Panc1 (cell line): ENCODE results near the gene RAB3IL1. TPM values are rescaled to one million over a fixed set of nuclear protein-coding genes. Genes with fewer than 3 reads are reported as not detected.

Experiments
- ATAC-seq: fragments of 200-7000 bp; cut with Tn5 transposase; 2 replicates; pipeline ENCODE4 v1.9.1; 2020; ENCODE audit warnings: mild to moderate bottlenecking, moderate library complexity
- BruUV-seq: library from RNA; stranded (reverse); fragments of 400-500 nt; replicated peaks from 2 replicates; lab custom pipeline; 2021; lab: Mats Ljungman, UMichigan
- CTCF ChIA-PET: fragments of 300-600 bp; sonication (Branson Sonifier 250); formaldehyde crosslinking; loops from one replicate; lab custom pipeline; 2022; ENCODE audit warnings: antibody characterized with exemption; lab: Charles Lee
- POLR2A ChIA-PET: fragments of 300-600 bp; sonication (Branson Sonifier 250); formaldehyde crosslinking; loops from one replicate; lab custom pipeline; 2022; ENCODE audit warnings: antibody characterized with exemption; lab: Charles Lee
- DNase-seq: peaks from one replicate; pipeline ENCODE4 v3.0.0-alpha.2; 2010; ENCODE audit warnings: low read depth, low spot score
- H3K27ac ChIP-seq: 2 replicates; pipeline ENCODE4 v1.5.1; 2011; ENCODE audit warnings: mild to moderate bottlenecking, low read length, inconsistent platforms
- H3K27me3 ChIP-seq: fragments of 200-500 bp; sonication (Bioruptor generic); 2 replicates; pipeline ENCODE4 v1.6.0; 2014; ENCODE audit warnings: low read length, inconsistent platforms; ENCODE audit not compliant: control insufficient read depth, insufficient read depth
- H3K36me3 ChIP-seq: fragments of 200-500 bp; sonication (Bioruptor generic); 2 replicates; pipeline ENCODE4 v1.5.1; 2014; ENCODE audit warnings: inconsistent platforms, mild to moderate bottlenecking, low read length, moderate library complexity; ENCODE audit not compliant: control insufficient read depth, insufficient read depth
- H3K4me1 ChIP-seq: 2 replicates; pipeline ENCODE4 v1.5.1; 2011; ENCODE audit warnings: inconsistent platforms, mild to moderate bottlenecking, low read length, moderate library complexity; ENCODE audit not compliant: control insufficient read depth, insufficient read depth
- H3K4me3 ChIP-seq, 2 experiments: 2 replicates each; pipeline ENCODE4 v1.5.1; 2011 to 2012; ENCODE audit warnings: low read depth in 2 of 2, low read length in 2 of 2, mild to moderate bottlenecking in 2 of 2, inconsistent platforms in 1 of 2, moderate library complexity in 1 of 2
- H3K9me3 ChIP-seq: fragments of 200-500 bp; sonication (Bioruptor generic); 2 replicates; pipeline ENCODE4 v1.5.1; 2014; ENCODE audit warnings: low read depth, mild to moderate bottlenecking, inconsistent platforms, low read length, moderate library complexity; ENCODE audit not compliant: control insufficient read depth, insufficient read depth
- CTCF ChIP-seq: fragments of 450-650 bp; IDR thresholded peaks from 2 replicates; pipeline ENCODE4 v1.5.1; 2017; ENCODE audit warnings: mild to moderate bottlenecking
- POLR2AphosphoS5 ChIP-seq: IDR thresholded peaks from 2 replicates; pipeline ENCODE4 v1.6.1; 2012; ENCODE audit warnings: mild to moderate bottlenecking, low read depth, low read length, moderate library complexity
- SIN3A ChIP-seq: IDR thresholded peaks from 2 replicates; pipeline ENCODE4 v1.6.1; 2012; ENCODE audit warnings: low read depth, mild to moderate bottlenecking, low read length, moderate library complexity, borderline replicate concordance; ENCODE audit not compliant: insufficient read depth
- TCF7L2 ChIP-seq: IDR thresholded peaks from 2 replicates; pipeline ENCODE4 v1.6.1; 2011; ENCODE audit warnings: mild to moderate bottlenecking, low read depth, low read length, inconsistent platforms
- in situ Hi-C: cut with HindIII; loops from 2 replicates; pipeline ENCODE4 v1.10.0; 2016; ENCODE audit warnings: low sequenced_read_pairs, low pct_unique_long_range_greater_than_20kb
- intact Hi-C: fragments of 100-400 bp; cut with micrococcal nuclease; formaldehyde crosslinking; loops from one replicate; pipeline ENCODE4 v1.10.0; 2022; ENCODE audit not compliant: unreplicated experiment
- total RNA-seq: library from RNA; stranded (reverse); gene quantifications from one replicate; pipeline ENCODE4 v1.2.1, GENCODE V29; 2021; ENCODE audit not compliant: unreplicated experiment
- TF ChIP-seq, protein P1 (sequence below), 2 experiments: IDR thresholded peaks; 2 replicates each; pipeline ENCODE4 v1.6.1; 2011 to 2012; ENCODE audit warnings: low read depth in 2 of 2, control low read depth in 1 of 2, low read length in 1 of 2, mild to moderate bottlenecking in 1 of 2, moderate library complexity in 1 of 2; ENCODE audit not compliant: insufficient read depth in 1 of 2

RAB3IL1 gene
- total RNA-seq, 1 experiment from 2014 or later, result 8.9 TPM

DNA sequence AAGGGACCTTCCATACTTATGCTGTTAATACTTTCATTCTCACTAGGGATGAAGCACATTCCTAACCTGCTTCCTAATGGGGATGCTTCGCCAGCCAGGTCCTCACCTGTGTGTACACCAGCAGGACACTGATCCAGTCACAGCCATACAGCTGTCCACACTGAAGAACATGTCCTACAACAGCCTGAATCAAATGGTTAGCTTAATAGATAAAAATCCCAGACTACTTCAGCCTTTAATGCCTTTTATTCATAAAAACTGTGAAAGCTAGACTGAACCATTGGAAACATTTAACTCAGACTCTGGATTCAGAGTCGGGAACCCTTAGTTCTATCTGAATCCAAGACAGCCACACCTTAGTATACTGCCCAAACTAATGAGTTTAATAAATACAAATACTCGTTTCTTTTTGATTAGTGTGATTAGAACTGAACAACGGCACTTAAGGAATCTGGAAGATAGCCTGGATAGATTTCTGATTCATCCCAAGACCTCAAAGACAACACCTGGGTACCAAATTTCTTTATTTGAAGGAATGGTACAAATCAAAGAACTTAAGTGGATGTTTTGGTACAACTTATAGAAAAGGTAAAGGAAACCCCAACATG is 46.8 kb upstream of the RAB3IL1 start:
- DNase-seq, result no peak
- in situ Hi-C loops (no loop called here), intact Hi-C loops (no loop called here)
- Histone ChIP-seq H3K4me3 (peak overlapping the region; percentile 76 to 100; a peak in 3 of 4 replicates), H3K4me1 (peaks cover 41% of the 10 kb centered on the region), H3K9me3 (no peaks in the 10 kb centered on the region), H3K27me3 (no peaks in the 10 kb centered on the region), H3K36me3 (peaks cover 21% of the 10 kb centered on the region), H3K27ac (peak overlapping the region; percentile 69)
- ChIA-PET CTCF (no interaction called here), POLR2A (no interaction called here)
- no peak for ATAC-seq
- no peak for TF ChIP-seq TCF7L2
- TF ChIP-seq SIN3A, result 0 out of 2 replicates have a peak, but pooled peaks have one; percentile 42
- peak; percentile 17; the same call in 1 of the 2 replicates for TF ChIP-seq POLR2AphosphoS5
- BruUV-seq, result no TSS peak

GRCh38 chr11:61963282-61964057 is 46.1 kb upstream of the RAB3IL1 start:
- Histone ChIP-seq H3K9me3 (no peaks in the 10 kb centered on the region), H3K4me1 (peaks cover 34% of the 10 kb centered on the region), H3K36me3 (peaks cover 21% of the 10 kb centered on the region), H3K27ac (peak overlapping the region; percentile 69), H3K27me3 (no peaks in the 10 kb centered on the region), H3K4me3 (peak overlapping the region in 1 of 2 experiments; percentile 76; a peak in 2 of 4 replicates)
- intact Hi-C loops, result no loop called here
- POLR2A ChIA-PET, result no interaction called here
- CTCF ChIA-PET, result no interaction called here
- peak; percentile 10 for ATAC-seq
- TF ChIP-seq SIN3A (no peak), CTCF (no peak), POLR2AphosphoS5 (peak; percentile 12), TCF7L2 (no peak)
- TF ChIP-seq, protein P1, sequence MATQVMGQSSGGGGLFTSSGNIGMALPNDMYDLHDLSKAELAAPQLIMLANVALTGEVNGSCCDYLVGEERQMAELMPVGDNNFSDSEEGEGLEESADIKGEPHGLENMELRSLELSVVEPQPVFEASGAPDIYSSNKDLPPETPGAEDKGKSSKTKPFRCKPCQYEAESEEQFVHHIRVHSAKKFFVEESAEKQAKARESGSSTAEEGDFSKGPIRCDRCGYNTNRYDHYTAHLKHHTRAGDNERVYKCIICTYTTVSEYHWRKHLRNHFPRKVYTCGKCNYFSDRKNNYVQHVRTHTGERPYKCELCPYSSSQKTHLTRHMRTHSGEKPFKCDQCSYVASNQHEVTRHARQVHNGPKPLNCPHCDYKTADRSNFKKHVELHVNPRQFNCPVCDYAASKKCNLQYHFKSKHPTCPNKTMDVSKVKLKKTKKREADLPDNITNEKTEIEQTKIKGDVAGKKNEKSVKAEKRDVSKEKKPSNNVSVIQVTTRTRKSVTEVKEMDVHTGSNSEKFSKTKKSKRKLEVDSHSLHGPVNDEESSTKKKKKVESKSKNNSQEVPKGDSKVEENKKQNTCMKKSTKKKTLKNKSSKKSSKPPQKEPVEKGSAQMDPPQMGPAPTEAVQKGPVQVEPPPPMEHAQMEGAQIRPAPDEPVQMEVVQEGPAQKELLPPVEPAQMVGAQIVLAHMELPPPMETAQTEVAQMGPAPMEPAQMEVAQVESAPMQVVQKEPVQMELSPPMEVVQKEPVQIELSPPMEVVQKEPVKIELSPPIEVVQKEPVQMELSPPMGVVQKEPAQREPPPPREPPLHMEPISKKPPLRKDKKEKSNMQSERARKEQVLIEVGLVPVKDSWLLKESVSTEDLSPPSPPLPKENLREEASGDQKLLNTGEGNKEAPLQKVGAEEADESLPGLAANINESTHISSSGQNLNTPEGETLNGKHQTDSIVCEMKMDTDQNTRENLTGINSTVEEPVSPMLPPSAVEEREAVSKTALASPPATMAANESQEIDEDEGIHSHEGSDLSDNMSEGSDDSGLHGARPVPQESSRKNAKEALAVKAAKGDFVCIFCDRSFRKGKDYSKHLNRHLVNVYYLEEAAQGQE (IDR thresholded peaks at IDR 0.05; ENCODE audit: insufficient read depth in 1 of 2, low read depth in 2 of 2, low read length in 1 of 2), result no peak
- no TSS peak for BruUV-seq
- in situ Hi-C loops, result no loop called here
- DNase-seq, result no peak
